T-helper 2 cell (primary cell): Measurements from ENCODE around the gene ENO1.

Source experiments
- DNase-seq, 5 experiments: peaks; one replicate each; pipeline versions ENCODE4 v3.0.0 to v3.0.0-alpha.2; 2012 to 2022

Gene ENO1

GRCh38 chr1:8870616-8871538 lies 7.6 kb downstream of the ENO1 start:
- no peak for DNase-seq

GRCh38 chr1:8870103-8870502 lies 8.4 kb downstream of the ENO1 start:
- DNase-seq = no peak

GRCh38 chr1:8867878-8868567 lies 10.5 kb downstream of the ENO1 start:
- no peak for DNase-seq

GRCh38 chr1:8866792-8867415 lies 11.6 kb downstream of the ENO1 start:
- no peak for DNase-seq

- DNase-seq = no peak
Measured at GRCh38 chr1:8866173-8866791, 12.2 kb downstream of the ENO1 start.

GRCh38 chr1:8864713-8865344 lies 13.7 kb downstream of the ENO1 start:
- no peak for DNase-seq

- DNase-seq = no peak
Measured at GRCh38 chr1:8863794-8864233, 14.7 kb downstream of the ENO1 start.

- DNase-seq = no peak
Measured at GRCh38 chr1:8863138-8863537, 15.3 kb downstream of the ENO1 start.

GRCh38 chr1:8862528-8862927 lies 16.0 kb downstream of the ENO1 start:
- peak in 2 of 5 experiments; percentile 13 to 40 for DNase-seq

- no peak for DNase-seq
Measured at GRCh38 chr1:8860738-8861516, 17.6 kb downstream of the ENO1 start.

- peak in 3 of 5 experiments; percentile 21 to 64 (median 29) for DNase-seq
Measured at GRCh38 chr1:8858888-8859706, 19.4 kb downstream of the ENO1 start.

GRCh38 chr1:8858112-8858668 lies 20.3 kb downstream of the ENO1 start:
- peak in 1 of 5 experiments; percentile 62 for DNase-seq

GRCh38 chr1:8856689-8857412 lies 21.6 kb downstream of the ENO1 start:
- no peak for DNase-seq

GRCh38 chr1:8854240-8854639 lies 24.2 kb downstream of the ENO1 start:
- DNase-seq = no peak

- DNase-seq = no peak
Measured at GRCh38 chr1:8851060-8851459, 27.4 kb downstream of the ENO1 start.

GRCh38 chr1:8848663-8849386 lies 29.7 kb downstream of the ENO1 start:
- peak; percentile 35 to 72 (median 63) for DNase-seq

- DNase-seq = no peak
Measured at GRCh38 chr1:8847990-8848389, 30.5 kb downstream of the ENO1 start.

- DNase-seq = no peak
Measured at GRCh38 chr1:8846263-8846662, 32.2 kb downstream of the ENO1 start.
